Ovary (tissue), 9 donors: ENCODE measurements around the gene ADAMTS14. TPM values are rescaled to one million over a fixed set of nuclear protein-coding genes. Genes with fewer than 3 reads are reported as not detected.

Experiments
- DNase-seq, 5 donors: peaks; one replicate each; pipeline ENCODE4 v3.0.0-alpha.2; 2019 to 2020
- H3K27ac ChIP-seq, 2 donors: fragments of 200-600 bp; one replicate each; pipeline versions ENCODE4 v1.5.1 to v1.8.0; 2019 to 2022
- H3K27me3 ChIP-seq: fragments of 200-600 bp; one replicate; pipeline ENCODE4 v1.8.0; 2022
- H3K36me3 ChIP-seq: fragments of 200-600 bp; sonication (generic); one replicate; pipeline ENCODE4 v1.5.1; 2019
- H3K4me1 ChIP-seq: one replicate; pipeline ENCODE4 v1.8.1; 2013; ENCODE audit warnings: mild to moderate bottlenecking, moderate library complexity; ENCODE audit not compliant: insufficient read depth
- H3K4me3 ChIP-seq: fragments of 200-600 bp; sonication (generic); one replicate; pipeline ENCODE4 v1.5.1; 2017
- H3K9me3 ChIP-seq, 2 donors: fragments of 200-600 bp in 1 of 2; sonication (generic) in 1 of 2; one replicate each; pipeline versions ENCODE4 v1.5.1 to v1.8.1; 2013 to 2019; ENCODE audit warnings: mild to moderate bottlenecking in 1 of 2, moderate library complexity in 1 of 2
- EP300 ChIP-seq: sonication (generic); formaldehyde crosslinking; IDR thresholded peaks from one replicate; pipeline ENCODE4 v1.6.1; 2017; ENCODE audit warnings: antibody characterized with exemption
- POLR2A ChIP-seq: fragments of 450-650 bp; IDR thresholded peaks from one replicate; pipeline ENCODE4 v1.6.1; 2017; ENCODE audit warnings: antibody characterized with exemption, mild to moderate bottlenecking, moderate library complexity
- WGBS, 3 donors: extraction: QIAGEN DNeasy Blood & Tissue Kit in 1 of 3; methylation state at CpG; one replicate each; pipeline versions ENCODE4 v1.1.5 to v1.1.7; 2013 to 2017; 5-methylcytosine and 5-hydroxymethylcytosine counted together
- intact Hi-C, 4 donors: fragments of 100-400 bp; cut with DNase I; formaldehyde crosslinking; loops; one replicate each; pipeline versions ENCODE4 v1.11.0 to v1.15.1; 2022 to 2023
- polyA plus RNA-seq, 2 donors: library from polyadenylated mRNA; stranded (reverse); fragments of 200-250 nt in 1 of 2; fragments of 350-450 nt in 1 of 2; fragmentation: Illumina TruSeq in 1 of 2; extraction: RNeasy Lipid Tissue Mini Kit (QIAGEN cat#74804) in 1 of 2; gene quantifications; one replicate each; pipeline ENCODE4 v1.2.3, GENCODE V29; 2013 to 2014
- total RNA-seq, 7 donors: library from RNA; depleted of rRNA in 2 of 7; stranded (reverse); fragments of >200 nt in 2 of 7; fragmentation: NEBNext Ultra II Directional in 3 of 7; extraction: Animal tissue kit (Norgen Biotek cat#: 25700) in 3 of 7; gene quantifications; one replicate each; pipeline versions ENCODE4 v1.1.0 to v1.2.4, GENCODE V29; 2016 to 2023
- TF ChIP-seq, protein P1 (sequence below), 3 donors: fragments of 450-650 bp in 2 of 3; fragments of 200-600 bp in 1 of 3; IDR thresholded peaks; one replicate each; pipeline versions ENCODE4 v1.5.1 to v1.8.0; 2016 to 2022; ENCODE audit warnings: antibody characterized with exemption in 3 of 3, mild to moderate bottlenecking in 1 of 3
- donor health status: DM: no; HTN: no; CAD: no; lungs with moderate emphysema.
- donor health status: DM: no; HTN: no; CAD: no.
- donor health status: Bipolar disorder and iron deficiency.
- donor health status: DM: yes; HTN: yes; CAD: no.
- donor health status: DM: no; HTN: no; CAD: no.
- donor health status: DM: yes; HTN: yes; CAD: no.

Gene ADAMTS14
- total and polyA plus RNA-seq, 9 donors = 0.07 to 0.75 (median 0.14) TPM; not detected in 3

DNA sequence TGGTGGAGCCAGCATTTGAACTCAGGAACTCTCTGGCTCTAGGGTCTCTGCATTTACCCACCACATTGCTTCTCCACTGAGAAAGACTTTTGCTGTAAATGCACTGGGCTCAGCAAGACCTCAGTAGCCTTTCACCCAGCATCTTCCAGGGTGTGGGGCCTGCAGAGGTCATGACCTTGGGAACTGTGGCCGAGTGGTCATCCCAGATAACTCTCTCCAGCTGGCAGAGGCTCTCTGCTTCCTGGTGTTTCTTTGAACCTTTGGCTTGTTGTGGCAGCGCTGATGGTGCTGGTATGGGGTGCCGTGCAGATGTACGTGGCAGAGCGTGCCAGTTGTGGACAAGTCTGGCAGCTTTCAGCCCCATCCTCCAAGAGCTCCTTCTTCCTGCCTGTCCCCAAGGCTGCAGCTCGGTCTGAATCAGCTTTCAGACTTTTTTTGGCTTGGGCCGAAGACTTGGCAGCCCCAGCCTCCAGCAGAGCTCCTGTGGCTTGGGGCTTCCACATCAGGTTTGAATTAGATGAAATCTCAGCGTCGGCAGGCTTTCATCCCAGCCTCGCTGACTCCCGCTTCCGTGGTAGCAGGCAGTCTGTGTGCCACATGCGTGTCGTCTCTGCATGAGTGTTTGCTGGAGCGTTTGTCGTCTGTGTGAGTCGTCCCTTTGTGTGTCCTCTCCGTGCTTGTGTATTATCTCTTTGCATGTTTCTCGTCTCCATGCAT, 21.5 kb downstream of the ADAMTS14 start:
- H3K4me1 ChIP-seq = no peaks in the 10 kb centered on the region
- no peak overlapping the region for H3K4me3 ChIP-seq
- H3K27ac ChIP-seq = no peak overlapping the region
- 47 to 71% (median 65%) methylated on average over 19 of the region's 19 CpGs for WGBS, 3 donors
- intact Hi-C loops = no loop called here
- no peak for DNase-seq
- no peaks in the 10 kb centered on the region for H3K36me3 ChIP-seq
- no peaks in the 10 kb centered on the region for H3K27me3 ChIP-seq
- TF ChIP-seq EP300 (no peak), POLR2A (no peak)
- TF ChIP-seq, protein P1, sequence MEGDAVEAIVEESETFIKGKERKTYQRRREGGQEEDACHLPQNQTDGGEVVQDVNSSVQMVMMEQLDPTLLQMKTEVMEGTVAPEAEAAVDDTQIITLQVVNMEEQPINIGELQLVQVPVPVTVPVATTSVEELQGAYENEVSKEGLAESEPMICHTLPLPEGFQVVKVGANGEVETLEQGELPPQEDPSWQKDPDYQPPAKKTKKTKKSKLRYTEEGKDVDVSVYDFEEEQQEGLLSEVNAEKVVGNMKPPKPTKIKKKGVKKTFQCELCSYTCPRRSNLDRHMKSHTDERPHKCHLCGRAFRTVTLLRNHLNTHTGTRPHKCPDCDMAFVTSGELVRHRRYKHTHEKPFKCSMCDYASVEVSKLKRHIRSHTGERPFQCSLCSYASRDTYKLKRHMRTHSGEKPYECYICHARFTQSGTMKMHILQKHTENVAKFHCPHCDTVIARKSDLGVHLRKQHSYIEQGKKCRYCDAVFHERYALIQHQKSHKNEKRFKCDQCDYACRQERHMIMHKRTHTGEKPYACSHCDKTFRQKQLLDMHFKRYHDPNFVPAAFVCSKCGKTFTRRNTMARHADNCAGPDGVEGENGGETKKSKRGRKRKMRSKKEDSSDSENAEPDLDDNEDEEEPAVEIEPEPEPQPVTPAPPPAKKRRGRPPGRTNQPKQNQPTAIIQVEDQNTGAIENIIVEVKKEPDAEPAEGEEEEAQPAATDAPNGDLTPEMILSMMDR (IDR thresholded peaks at IDR 0.05) = no peak
- H3K9me3 ChIP-seq = no peaks in the 10 kb centered on the region

DNA sequence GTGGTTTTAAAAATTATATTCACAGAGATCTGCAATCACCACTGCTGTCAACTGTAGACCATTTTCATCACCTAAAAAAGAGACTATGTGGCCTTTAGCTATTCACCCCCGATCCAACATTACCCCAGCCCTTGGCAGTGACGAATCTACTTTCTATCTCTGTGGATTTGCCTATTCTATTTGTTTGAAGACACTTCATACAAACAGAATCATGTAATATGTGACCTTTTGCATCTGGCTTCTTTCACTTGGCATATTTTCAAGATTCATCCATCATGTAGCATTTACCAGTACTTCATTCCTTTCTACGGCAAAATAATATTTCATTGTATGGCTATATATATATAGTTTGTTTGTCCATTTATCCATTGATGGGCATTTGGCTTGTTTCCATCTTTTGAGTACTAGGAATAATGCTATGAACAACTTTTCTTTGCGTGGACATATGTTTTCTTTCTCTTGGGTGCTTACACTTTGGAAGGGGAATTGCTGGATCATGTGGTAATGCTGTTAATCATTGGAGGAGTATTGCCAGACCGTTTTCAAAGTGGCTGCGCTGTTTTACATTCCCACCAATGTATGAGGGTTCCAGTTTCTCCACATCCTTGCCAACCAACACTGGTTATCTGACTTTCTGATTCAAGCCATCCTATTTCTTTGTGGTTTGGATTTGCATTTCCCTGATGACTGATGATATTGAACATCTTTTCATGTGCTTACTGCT, 22.3 kb downstream of the ADAMTS14 start:
- H3K4me1 ChIP-seq = no peaks in the 10 kb centered on the region
- intact Hi-C loops = no loop called here
- H3K27ac ChIP-seq = no peak overlapping the region
- no peaks in the 10 kb centered on the region for H3K36me3 ChIP-seq
- no peak overlapping the region for H3K4me3 ChIP-seq
- TF ChIP-seq, protein P1 (IDR thresholded peaks at IDR 0.05) = no peak
- TF ChIP-seq POLR2A = no peak
- 50 to 86% (median 60%) methylated on average over 6 of the region's 6 CpGs for WGBS, 3 donors
- H3K27me3 ChIP-seq = no peaks in the 10 kb centered on the region
- H3K9me3 ChIP-seq = no peaks in the 10 kb centered on the region
- DNase-seq = no peak

DNA sequence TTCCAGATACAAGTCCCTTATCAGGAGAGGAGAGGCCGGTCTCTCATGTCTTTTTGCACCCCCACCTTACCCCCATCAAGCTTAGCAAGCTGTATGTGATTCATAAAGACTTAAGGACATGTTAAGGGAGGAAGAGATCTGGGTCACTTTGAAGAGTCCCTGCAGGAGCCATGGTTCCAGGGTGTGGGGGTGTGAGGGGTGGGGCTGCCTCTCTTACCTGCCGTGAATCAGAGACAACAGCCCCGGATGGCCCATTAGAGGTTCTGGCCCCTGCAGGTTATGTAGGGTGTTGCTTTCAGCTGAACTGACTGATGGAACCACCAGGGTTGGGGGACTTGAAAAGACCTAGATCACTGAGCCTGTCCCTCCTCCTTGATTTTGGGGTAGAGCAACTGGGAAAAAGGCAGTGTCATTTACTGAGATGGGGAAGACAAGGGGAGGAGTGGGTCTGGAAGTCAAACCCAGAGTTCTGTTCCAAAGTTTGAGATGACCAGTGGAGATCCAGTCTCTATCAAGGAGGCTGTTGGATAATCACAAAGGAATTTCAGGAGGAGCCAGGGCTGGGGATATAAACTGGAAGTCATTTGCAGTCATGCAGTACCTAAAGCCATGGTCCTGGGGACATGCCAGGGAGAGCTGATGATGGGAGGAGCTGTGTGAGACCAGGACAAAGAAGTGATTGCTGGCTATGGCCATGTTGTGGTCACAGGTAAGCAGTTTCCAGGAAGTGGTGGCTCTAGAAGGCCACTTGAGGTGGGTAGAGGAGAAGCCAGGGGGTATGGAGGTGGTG, 23.1 kb downstream of the ADAMTS14 start:
- intact Hi-C loops = no loop called here
- TF ChIP-seq, protein P1 (IDR thresholded peaks at IDR 0.05) = no peak
- TF ChIP-seq POLR2A = no peak
- no peak for TF ChIP-seq EP300

DNA sequence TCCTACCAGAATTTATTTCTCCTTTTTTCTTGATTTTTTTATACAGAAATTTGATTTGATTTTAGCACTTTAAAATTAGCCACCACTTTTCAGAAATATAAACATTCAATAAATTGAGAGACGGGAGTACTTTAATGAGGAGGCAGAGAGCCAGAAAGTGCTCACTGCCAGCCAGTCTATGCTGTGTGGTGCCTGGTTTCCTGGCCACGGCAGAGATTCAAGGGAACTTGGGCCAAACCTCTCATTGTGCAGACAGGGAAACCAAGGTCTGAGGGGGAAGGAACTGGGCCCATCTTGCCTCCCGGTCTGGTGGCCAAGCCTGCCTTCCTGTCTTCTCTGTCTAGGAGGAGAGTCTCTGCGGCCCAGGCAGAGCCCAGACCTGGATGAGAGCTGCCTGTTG, 25.9 kb downstream of the ADAMTS14 start:
- no peak for DNase-seq
- Histone ChIP-seq H3K4me1 (no peaks in the 10 kb centered on the region), H3K27me3 (no peaks in the 10 kb centered on the region), H3K4me3 (no peak overlapping the region), H3K9me3 (no peaks in the 10 kb centered on the region), H3K36me3 (no peaks in the 10 kb centered on the region), H3K27ac (no peak overlapping the region)
- 45 to 48% (median 45%) methylated on average over 4 of the region's 4 CpGs for WGBS, 3 donors
- intact Hi-C loops = no loop called here
- no peak for TF ChIP-seq POLR2A
- no peak for TF ChIP-seq EP300

More for the DNA sequence above, 23.1 kb downstream of the ADAMTS14 start:
- H3K27me3 ChIP-seq = no peaks in the 10 kb centered on the region
- WGBS, 3 donors = 66 to 88% (median 74%) methylated on average over 3 of the region's 3 CpGs
- no peak for DNase-seq
- no peaks in the 10 kb centered on the region for H3K36me3 ChIP-seq
- no peaks in the 10 kb centered on the region for H3K4me1 ChIP-seq
- no peak overlapping the region for H3K4me3 ChIP-seq
- no peaks in the 10 kb centered on the region for H3K9me3 ChIP-seq
- no peak overlapping the region for H3K27ac ChIP-seq
